BLaER1 treated with 17β-estradiol and CSF1 and Interleukin-3, amounts not matched to agents 10 nM and 100 nM (cell line): ENCODE data around the gene HAAO.

Experiments
- H3K27ac ChIP-seq, 11 experiments: shearing (Covaris generic); formaldehyde crosslinking; 2 replicates each; pipeline ENCODE4 v1.8.1; 2022
- H3K27me3 ChIP-seq, 11 experiments: shearing (Covaris generic); formaldehyde crosslinking; 2 replicates each; pipeline ENCODE4 v1.8.1; 2022
- H3K36me3 ChIP-seq, 11 experiments: shearing (Covaris generic); formaldehyde crosslinking; 2 replicates each; pipeline ENCODE4 v1.8.1; 2022
- H3K4me1 ChIP-seq, 10 experiments: shearing (Covaris generic); formaldehyde crosslinking; 2 replicates each; pipeline ENCODE4 v1.8.1; 2022
- H3K4me2 ChIP-seq, 11 experiments: shearing (Covaris generic); formaldehyde crosslinking; 2 replicates each; pipeline ENCODE4 v1.8.1; 2022
- H3K4me3 ChIP-seq, 10 experiments: shearing (Covaris generic); formaldehyde crosslinking; 2 replicates each; pipeline ENCODE4 v1.8.1; 2022
- H3K9ac ChIP-seq, 11 experiments: shearing (Covaris generic); formaldehyde crosslinking; 2 replicates each; pipeline ENCODE4 v1.8.1; 2022
- H3K9me3 ChIP-seq, 11 experiments: shearing (Covaris generic); formaldehyde crosslinking; replicated peaks in 1 of 11; 2 replicates each; pipeline ENCODE4 v1.8.1; 2022
- H4K20me1 ChIP-seq, 11 experiments: shearing (Covaris generic); formaldehyde crosslinking; 2 replicates each; pipeline ENCODE4 v1.8.1; 2022
- Cebpa-rat ChIP-seq, 11 experiments: shearing (Covaris generic); IDR thresholded peaks; 2 replicates each; pipeline ENCODE4 v1.8.1; 2022

HAAO gene

DNA sequence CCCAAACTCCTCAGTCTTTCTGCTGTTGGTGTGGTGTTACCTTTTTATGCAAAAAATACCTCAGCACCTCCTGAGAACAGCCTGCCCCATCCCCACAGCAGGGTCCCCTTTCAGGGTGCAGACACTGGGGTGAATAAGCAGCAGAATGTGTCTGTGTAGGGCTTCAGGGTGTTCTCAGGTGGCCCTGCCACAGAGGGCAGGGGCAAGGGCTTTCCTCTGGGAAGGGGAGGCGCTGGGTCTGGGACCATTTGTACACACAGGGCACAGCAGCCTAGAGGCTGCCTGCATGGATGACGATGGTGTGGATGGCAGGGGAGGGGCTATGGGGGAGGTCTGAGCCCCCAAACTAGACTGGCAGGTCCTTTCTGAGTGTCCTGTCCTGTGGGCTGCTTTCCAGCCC lies 2.6 kb downstream of the HAAO start:
- no peak overlapping the region for H3K27ac ChIP-seq
- H3K4me2 ChIP-seq = no peak overlapping the region
- no peak for TF ChIP-seq Cebpa-rat (IDR thresholded peaks at IDR 0.05)
- H4K20me1 ChIP-seq = peaks cover 0 to 4% (median 0%) of the 10 kb centered on the region in 11 experiments; a peak in 1 of 22 replicates
- H3K36me3 ChIP-seq = no peaks in the 10 kb centered on the region
- no peak overlapping the region for H3K4me3 ChIP-seq
- H3K27me3 ChIP-seq = peaks cover 39 to 52% (median 45%) of the 10 kb centered on the region in 11 experiments
- no peak overlapping the region for H3K9ac ChIP-seq
- peaks cover 0 to 16% (median 0%) of the 10 kb centered on the region in 11 experiments; a peak in 4 of 22 replicates for H3K9me3 ChIP-seq
- H3K4me1 ChIP-seq = peaks cover 21 to 33% (median 30%) of the 10 kb centered on the region in 10 experiments

DNA sequence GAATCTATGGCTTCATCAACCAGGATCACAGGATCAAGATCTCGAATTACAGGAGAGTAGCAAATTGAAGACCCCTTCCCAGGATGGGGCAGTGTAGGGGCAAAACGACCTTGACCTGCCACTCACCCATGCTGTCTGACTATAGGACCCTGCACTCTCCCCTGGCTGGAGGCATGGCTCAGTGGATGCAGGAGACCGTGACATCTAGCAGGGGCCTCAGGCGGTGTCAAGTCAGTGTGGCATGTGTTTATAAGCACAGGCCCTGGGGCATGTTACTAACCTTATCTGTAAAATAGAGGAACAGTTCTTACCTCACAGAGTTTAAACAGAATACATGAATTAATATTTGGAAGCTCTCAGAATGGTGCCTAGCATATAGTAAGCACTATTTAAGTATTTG lies 3.5 kb downstream of the HAAO start:
- no peak for TF ChIP-seq Cebpa-rat (IDR thresholded peaks at IDR 0.05)
- Histone ChIP-seq H3K27me3 (peaks cover 31 to 43% (median 37%) of the 10 kb centered on the region in 11 experiments), H3K27ac (no peak overlapping the region), H4K20me1 (peaks cover 0 to 4% (median 0%) of the 10 kb centered on the region in 11 experiments; a peak in 1 of 22 replicates), H3K4me1 (peaks cover 16 to 24% (median 23%) of the 10 kb centered on the region in 10 experiments), H3K9ac (no peak overlapping the region), H3K4me3 (no peak overlapping the region), H3K36me3 (no peaks in the 10 kb centered on the region), H3K9me3 (peaks cover 0 to 11% (median 0%) of the 10 kb centered on the region in 11 experiments; a peak in 4 of 22 replicates), H3K4me2 (no peak overlapping the region)

DNA sequence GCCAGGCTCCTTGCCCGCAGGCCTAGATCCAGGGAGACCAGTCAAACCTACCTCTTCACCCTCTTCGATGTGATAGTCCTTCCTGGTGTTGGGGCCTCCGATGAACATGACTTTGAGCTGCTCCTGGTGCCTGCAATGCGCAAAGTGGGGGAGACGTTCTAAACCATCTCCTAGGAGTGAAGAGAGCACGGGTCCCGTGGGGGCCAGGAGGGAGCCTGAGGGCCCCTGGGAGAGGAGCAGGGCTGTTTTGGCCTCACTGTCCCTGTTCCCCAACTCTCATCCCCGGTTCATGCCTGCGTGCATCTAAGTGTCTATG lies 3.9 kb downstream of the HAAO start:
- H3K9me3 ChIP-seq = peaks cover 0 to 11% (median 0%) of the 10 kb centered on the region in 11 experiments; a peak in 4 of 22 replicates
- H3K27me3 ChIP-seq = peaks cover 26 to 38% (median 32%) of the 10 kb centered on the region in 11 experiments
- no peak overlapping the region for H3K27ac ChIP-seq
- H3K36me3 ChIP-seq = no peaks in the 10 kb centered on the region
- H3K4me1 ChIP-seq = peaks cover 12 to 20% (median 19%) of the 10 kb centered on the region in 10 experiments
- no peak for TF ChIP-seq Cebpa-rat (IDR thresholded peaks at IDR 0.05)
- no peak overlapping the region for H3K9ac ChIP-seq
- no peak overlapping the region for H3K4me2 ChIP-seq
- H3K4me3 ChIP-seq = no peak overlapping the region
- H4K20me1 ChIP-seq = peaks cover 0 to 4% (median 0%) of the 10 kb centered on the region in 11 experiments; a peak in 1 of 22 replicates

GRCh38 chr2:42787788-42788477 lies 4.5 kb downstream of the HAAO start:
- H3K4me2 ChIP-seq = no peak overlapping the region
- no peak overlapping the region for H3K4me3 ChIP-seq
- no peak overlapping the region for H3K27ac ChIP-seq
- no peak for TF ChIP-seq Cebpa-rat (IDR thresholded peaks at IDR 0.05)
- peaks cover 0 to 11% (median 0%) of the 10 kb centered on the region in 11 experiments; a peak in 4 of 22 replicates for H3K9me3 ChIP-seq
- H3K27me3 ChIP-seq = peaks cover 21 to 33% (median 27%) of the 10 kb centered on the region in 11 experiments
- H3K9ac ChIP-seq = no peak overlapping the region
- peaks cover 7 to 15% (median 14%) of the 10 kb centered on the region in 10 experiments for H3K4me1 ChIP-seq
- no peaks in the 10 kb centered on the region for H3K36me3 ChIP-seq
- no peaks in the 10 kb centered on the region; a peak in 1 of 22 replicates for H4K20me1 ChIP-seq

GRCh38 chr2:42787424-42787787 lies 5.0 kb downstream of the HAAO start:
- H4K20me1 ChIP-seq = no peaks in the 10 kb centered on the region
- H3K9ac ChIP-seq = no peak overlapping the region
- H3K9me3 ChIP-seq = peaks cover 0 to 11% (median 0%) of the 10 kb centered on the region in 11 experiments; a peak in 4 of 22 replicates
- no peak overlapping the region for H3K4me3 ChIP-seq
- no peak overlapping the region for H3K4me2 ChIP-seq
- H3K27ac ChIP-seq = no peak overlapping the region
- no peaks in the 10 kb centered on the region for H3K36me3 ChIP-seq
- TF ChIP-seq Cebpa-rat (IDR thresholded peaks at IDR 0.05) = no peak
- peaks cover 2 to 10% (median 8%) of the 10 kb centered on the region in 10 experiments for H3K4me1 ChIP-seq
- peaks cover 16 to 28% (median 22%) of the 10 kb centered on the region in 11 experiments for H3K27me3 ChIP-seq

DNA sequence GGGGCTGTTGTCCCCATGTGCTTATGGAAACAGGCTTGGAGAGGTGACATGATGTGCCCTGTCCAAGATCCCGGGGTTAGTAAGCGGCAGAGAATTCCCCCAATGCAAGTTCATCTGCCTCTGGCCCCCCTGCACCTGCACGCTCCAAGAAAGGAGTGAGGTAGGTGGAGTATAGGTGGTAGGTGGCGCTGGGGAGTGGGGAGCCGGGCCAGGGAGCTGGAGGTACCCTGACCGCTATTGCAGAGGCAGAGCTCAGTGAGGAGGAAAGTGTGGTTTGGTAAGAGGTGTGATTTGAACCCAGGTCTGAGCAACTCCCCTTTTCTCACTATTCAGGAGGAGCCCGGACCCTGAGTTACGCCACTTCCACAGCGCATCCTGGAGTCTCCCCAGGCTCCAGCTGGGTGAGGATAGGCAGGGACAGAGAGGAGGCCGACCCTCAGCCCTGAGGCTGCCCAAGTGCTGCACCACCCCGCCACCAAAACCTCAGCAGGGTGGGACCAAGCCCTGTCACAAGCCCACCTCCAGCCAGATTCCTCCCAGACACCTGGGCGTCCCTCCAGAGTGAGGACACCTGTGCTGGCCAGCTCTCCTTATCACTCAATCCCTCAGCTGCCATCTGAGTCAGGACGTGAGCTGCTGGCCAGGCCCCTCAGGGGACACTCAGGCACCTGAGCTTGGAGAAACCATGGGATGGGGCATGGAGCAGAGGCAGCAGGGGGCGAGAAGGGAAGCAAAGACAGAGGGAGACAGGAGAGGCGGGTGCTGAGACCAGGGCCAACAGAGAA lies 5.6 kb downstream of the HAAO start:
- no peaks in the 10 kb centered on the region for H3K36me3 ChIP-seq
- H3K4me1 ChIP-seq = peaks cover 0 to 3% (median 3%) of the 10 kb centered on the region in 10 experiments; a peak in 15 of 20 replicates
- no peak overlapping the region for H3K9ac ChIP-seq
- no peak overlapping the region for H3K27ac ChIP-seq
- no peak overlapping the region for H3K4me3 ChIP-seq
- no peak for TF ChIP-seq Cebpa-rat (IDR thresholded peaks at IDR 0.05)
- no peak overlapping the region for H3K4me2 ChIP-seq
- H3K9me3 ChIP-seq = peaks cover 0 to 9% (median 3%) of the 10 kb centered on the region in 11 experiments; a peak in 8 of 22 replicates
- no peaks in the 10 kb centered on the region for H4K20me1 ChIP-seq
- H3K27me3 ChIP-seq = peaks cover 9 to 22% (median 15%) of the 10 kb centered on the region in 11 experiments; a peak in 21 of 22 replicates

GRCh38 chr2:42784204-42784880 lies 8.0 kb downstream of the HAAO start:
- no peak for TF ChIP-seq Cebpa-rat (IDR thresholded peaks at IDR 0.05)
- no peaks in the 10 kb centered on the region for H3K27me3 ChIP-seq
- H3K4me2 ChIP-seq = no peak overlapping the region
- H3K9me3 ChIP-seq = peaks cover 23 to 27% (median 24%) of the 10 kb centered on the region in 11 experiments
- H3K36me3 ChIP-seq = peaks cover 0 to 7% (median 0%) of the 10 kb centered on the region in 11 experiments; a peak in 3 of 22 replicates
- no peak overlapping the region for H3K27ac ChIP-seq
- no peaks in the 10 kb centered on the region for H4K20me1 ChIP-seq
- no peak overlapping the region for H3K9ac ChIP-seq
- H3K4me1 ChIP-seq = no peaks in the 10 kb centered on the region
- no peak overlapping the region for H3K4me3 ChIP-seq

- H3K4me2 ChIP-seq = no peak overlapping the region
- no peaks in the 10 kb centered on the region for H3K27me3 ChIP-seq
- peaks cover 31 to 36% (median 33%) of the 10 kb centered on the region in 11 experiments for H3K9me3 ChIP-seq
- no peak overlapping the region for H3K27ac ChIP-seq
- H3K4me1 ChIP-seq = no peaks in the 10 kb centered on the region
- TF ChIP-seq Cebpa-rat (IDR thresholded peaks at IDR 0.05) = no peak
- peaks cover 0 to 11% (median 1%) of the 10 kb centered on the region in 11 experiments; a peak in 8 of 22 replicates for H3K36me3 ChIP-seq
- H3K9ac ChIP-seq = no peak overlapping the region
- no peak overlapping the region for H3K4me3 ChIP-seq
- no peaks in the 10 kb centered on the region for H4K20me1 ChIP-seq
Measured at GRCh38 chr2:42783511-42783910, 8.9 kb downstream of the HAAO start.

- no peaks in the 10 kb centered on the region for H4K20me1 ChIP-seq
- no peak overlapping the region for H3K4me3 ChIP-seq
- H3K4me1 ChIP-seq = peaks cover 5 to 8% (median 6%) of the 10 kb centered on the region in 10 experiments
- TF ChIP-seq Cebpa-rat (IDR thresholded peaks at IDR 0.05) = no peak
- peaks cover 42 to 56% (median 50%) of the 10 kb centered on the region in 11 experiments for H3K9me3 ChIP-seq
- no peak overlapping the region for H3K4me2 ChIP-seq
- H3K36me3 ChIP-seq = peaks cover 0 to 16% (median 3%) of the 10 kb centered on the region in 11 experiments; a peak in 8 of 22 replicates
- H3K27me3 ChIP-seq = no peaks in the 10 kb centered on the region
- H3K27ac ChIP-seq = no peak overlapping the region
- no peak overlapping the region for H3K9ac ChIP-seq
Measured at GRCh38 chr2:42781181-42781580, 11.2 kb downstream of the HAAO start.
